H9 (cell line): ENCODE data around the gene PRKACA. TPM values are rescaled to one million over a fixed set of nuclear protein-coding genes. Genes with fewer than 3 reads are reported as not detected.

Experiments used
- DNase-seq: peaks from one replicate; pipeline ENCODE4 v3.0.0-alpha.2; 2017
- H2AFZ ChIP-seq: one replicate; pipeline ENCODE4 v1.6.1; 2013; ENCODE audit warnings: mild to moderate bottlenecking, low read length, control low read depth, moderate library complexity
- H2AK5ac ChIP-seq: 2 replicates; pipeline ENCODE4 v1.6.1; 2013; ENCODE audit warnings: low read length, control low read depth, mixed read lengths; ENCODE audit not compliant: insufficient read length
- H2BK120ac ChIP-seq: one replicate; pipeline ENCODE4 v1.6.1; 2013; ENCODE audit warnings: low read depth, mild to moderate bottlenecking, low read length, control low read depth, inconsistent platforms; ENCODE audit not compliant: poor library complexity, severe bottlenecking
- H2BK12ac ChIP-seq: 2 replicates; pipeline ENCODE4 v1.6.1; 2013; ENCODE audit warnings: low read length, control low read depth, mixed read lengths, low read depth; ENCODE audit not compliant: insufficient read length
- H2BK15ac ChIP-seq: 2 replicates; pipeline ENCODE4 v1.6.1; 2013; ENCODE audit warnings: low read depth, low read length, control low read depth
- H2BK20ac ChIP-seq: one replicate; pipeline ENCODE4 v1.6.1; 2013; ENCODE audit warnings: low read depth, mild to moderate bottlenecking, low read length, control low read depth, inconsistent platforms; ENCODE audit not compliant: poor library complexity, severe bottlenecking
- H2BK5ac ChIP-seq: 2 replicates; pipeline ENCODE4 v1.6.1; 2013; ENCODE audit warnings: low read length, control low read depth, mixed read lengths; ENCODE audit not compliant: insufficient read length
- H3K14ac ChIP-seq: 2 replicates; pipeline ENCODE4 v1.6.1; 2013; ENCODE audit warnings: low read length, control low read depth; ENCODE audit not compliant: insufficient read depth
- H3K18ac ChIP-seq: 2 replicates; pipeline ENCODE4 v1.6.1; 2013; ENCODE audit warnings: low read depth, mild to moderate bottlenecking, mixed read lengths, low read length, control low read depth; ENCODE audit not compliant: insufficient read length
- H3K23ac ChIP-seq: 2 replicates; pipeline ENCODE4 v1.6.1; 2013; ENCODE audit warnings: low read length, control low read depth, mixed read lengths, low read depth; ENCODE audit not compliant: insufficient read length
- H3K23me2 ChIP-seq: 2 replicates; pipeline ENCODE4 v1.6.1; 2013; ENCODE audit warnings: low read depth, mild to moderate bottlenecking, mixed read lengths, low read length, control low read depth; ENCODE audit not compliant: insufficient read length, poor library complexity, severe bottlenecking
- H3K27ac ChIP-seq: 2 replicates; pipeline ENCODE4 v1.5.1; 2013; ENCODE audit warnings: low read length, control low read depth, mixed read lengths, low read depth; ENCODE audit not compliant: insufficient read length
- H3K27me3 ChIP-seq: 2 replicates; pipeline ENCODE4 v1.6.1; 2013; ENCODE audit warnings: low read length, control low read depth, inconsistent platforms; ENCODE audit not compliant: insufficient read depth
- H3K4ac ChIP-seq: 2 replicates; pipeline ENCODE4 v1.6.1; 2013; ENCODE audit warnings: low read depth, mild to moderate bottlenecking, control low read depth, inconsistent platforms, low read length, moderate library complexity
- H3K4me1 ChIP-seq: 2 replicates; pipeline ENCODE4 v1.6.1; 2013; ENCODE audit warnings: low read length, control low read depth, inconsistent platforms; ENCODE audit not compliant: insufficient read depth
- H3K4me2 ChIP-seq: 2 replicates; pipeline ENCODE4 v1.6.1; 2013; ENCODE audit warnings: low read length, control low read depth, mixed read lengths; ENCODE audit not compliant: insufficient read length, insufficient read depth
- H3K56ac ChIP-seq: 2 replicates; pipeline ENCODE4 v1.6.1; 2013; ENCODE audit warnings: low read depth, mild to moderate bottlenecking, mixed read lengths, low read length, control low read depth; ENCODE audit not compliant: insufficient read length
- H3K79me1 ChIP-seq: 2 replicates; pipeline ENCODE4 v1.6.1; 2013; ENCODE audit warnings: low read depth, mild to moderate bottlenecking, moderate library complexity, low read length, control low read depth, inconsistent platforms; ENCODE audit not compliant: insufficient read depth, poor library complexity, severe bottlenecking
- H3K79me2 ChIP-seq: 2 replicates; pipeline ENCODE4 v1.6.1; 2013; ENCODE audit warnings: low read length, control low read depth, inconsistent platforms; ENCODE audit not compliant: insufficient read depth
- H3K9ac ChIP-seq: 2 replicates; pipeline ENCODE4 v1.6.1; 2013; ENCODE audit warnings: low read length, control low read depth, mixed read lengths; ENCODE audit not compliant: insufficient read length; ENCODE audit errors: extremely low read depth
- H3K9me3 ChIP-seq: one replicate; pipeline ENCODE4 v1.6.1; 2013; ENCODE audit warnings: low read depth, low read length, inconsistent platforms; ENCODE audit not compliant: control insufficient read depth
- H3T11ph ChIP-seq: one replicate; pipeline ENCODE4 v1.6.1; 2013; ENCODE audit warnings: mild to moderate bottlenecking, low read length, control low read depth, inconsistent platforms
- H4K20me1 ChIP-seq: one replicate; pipeline ENCODE4 v1.6.1; 2013; ENCODE audit not compliant: control insufficient read depth, insufficient read length, insufficient read depth
- H4K5ac ChIP-seq: 2 replicates; pipeline ENCODE4 v1.6.1; 2013; ENCODE audit warnings: low read depth, mild to moderate bottlenecking, mixed read lengths, low read length, control low read depth; ENCODE audit not compliant: insufficient read length
- H4K8ac ChIP-seq: replicated peaks from 2 replicates; pipeline ENCODE4 v1.6.1; 2013; ENCODE audit warnings: low read length, control low read depth, mixed read lengths, low read depth; ENCODE audit not compliant: insufficient read length
- H4K91ac ChIP-seq: 2 replicates; pipeline ENCODE4 v1.6.1; 2013; ENCODE audit warnings: low read depth, mild to moderate bottlenecking, moderate library complexity, mixed read lengths, low read length, control low read depth; ENCODE audit not compliant: insufficient read length
- H3K27ac Mint-ChIP-seq, 3 experiments: 2 replicates in 2 of 3; 3 replicates in 1 of 3; pipeline ENCODE4 v1.8.0; 2020 to 2021; ENCODE audit warnings: mixed read lengths in 3 of 3, mild to moderate bottlenecking in 1 of 3, moderate library complexity in 1 of 3
- H3K27me3 Mint-ChIP-seq: 2 replicates; pipeline ENCODE4 v1.8.0; 2021; ENCODE audit warnings: low read depth, mild to moderate bottlenecking, moderate library complexity, mixed read lengths
- H3K36me3 Mint-ChIP-seq, 3 experiments: 2 replicates in 2 of 3; 3 replicates in 1 of 3; pipeline ENCODE4 v1.8.0; 2020 to 2021; ENCODE audit warnings: low read depth in 3 of 3, mixed read lengths in 3 of 3; ENCODE audit not compliant: insufficient read depth in 1 of 3
- H3K4me1 Mint-ChIP-seq, 2 experiments: 2 replicates each; pipeline ENCODE4 v1.8.0; 2020; ENCODE audit warnings: mixed read lengths in 2 of 2
- H3K4me3 Mint-ChIP-seq, 2 experiments: 2 replicates in 1 of 2; 3 replicates in 1 of 2; pipeline ENCODE4 v1.8.0; 2020 to 2021; ENCODE audit warnings: mild to moderate bottlenecking in 2 of 2, mixed read lengths in 2 of 2, moderate library complexity in 1 of 2
- H3K9me3 Mint-ChIP-seq, 2 experiments: 2 replicates in 1 of 2; 3 replicates in 1 of 2; pipeline ENCODE4 v1.8.0; 2020; ENCODE audit warnings: mild to moderate bottlenecking in 2 of 2, mixed read lengths in 2 of 2, moderate library complexity in 1 of 2
- CTCF ChIP-seq: fragments of 200-600 bp; sonication (generic); conservative IDR thresholded peaks from 3 replicates; pipeline ENCODE4 v1.8.0; 2021; ENCODE audit warnings: antibody characterized with exemption, mild to moderate bottlenecking
- whole genome bisulfite sequencing: extraction: QIAGEN DNeasy Blood & Tissue Kit; methylation state at CpG from one replicate; pipeline ENCODE4 v1.1.7; 2013; ENCODE audit warnings: missing lambda C conversion rate, low lambda C conversion rate, mixed read lengths; ENCODE audit not compliant: insufficient read length; ENCODE audit errors: extremely low coverage; 5-methylcytosine and 5-hydroxymethylcytosine counted together
- total RNA-seq: library from RNA; stranded (reverse); gene quantifications from 2 replicates; pipeline ENCODE4 v1.2.1, GENCODE V29; 2021

PRKACA gene
- total RNA-seq, 1 experiment from 2014 or later: 51.8 TPM

- DNase-seq: no peak
- H4K5ac ChIP-seq: no peak overlapping the region
- H3K9me3 ChIP-seq: no peaks in the 10 kb centered on the region
- H2BK12ac ChIP-seq: no peak overlapping the region
- no peak overlapping the region for H3K14ac ChIP-seq
- H3K18ac ChIP-seq: no peak overlapping the region
- H3K23ac ChIP-seq: no peak overlapping the region
- no peak overlapping the region for H3K4ac ChIP-seq
- peaks cover 2% of the 10 kb centered on the region; the same call in 1 of the 2 replicates for H3K27me3 Mint-ChIP-seq
- H3K36me3 Mint-ChIP-seq: peaks cover 2 to 40% (median 17%) of the 10 kb centered on the region in 3 experiments; a peak in 5 of 7 replicates
- no peak overlapping the region for H3K4me3 Mint-ChIP-seq
- no peaks in the 10 kb centered on the region for H3K27me3 ChIP-seq
- H3T11ph ChIP-seq: no peak overlapping the region
- H3K56ac ChIP-seq: no peak overlapping the region
- H3K9ac ChIP-seq: no peak overlapping the region
- no peaks in the 10 kb centered on the region for H3K23me2 ChIP-seq
- no peaks in the 10 kb centered on the region for H3K4me1 Mint-ChIP-seq
- no peak overlapping the region for H2BK5ac ChIP-seq
- no peak overlapping the region for H2BK15ac ChIP-seq
- H4K91ac ChIP-seq: no peak overlapping the region
- no peaks in the 10 kb centered on the region for H3K79me2 ChIP-seq
- no peaks in the 10 kb centered on the region for H4K20me1 ChIP-seq
- no peaks in the 10 kb centered on the region for H3K4me1 ChIP-seq
- H4K8ac ChIP-seq: no peak overlapping the region
- H3K27ac Mint-ChIP-seq: no peak overlapping the region; a peak in 1 of 7 replicates
- TF ChIP-seq CTCF: no peak
- H3K4me2 ChIP-seq: no peak overlapping the region
- H2AK5ac ChIP-seq: no peak overlapping the region
- no peak overlapping the region for H2BK120ac ChIP-seq
- no peak overlapping the region for H3K27ac ChIP-seq
- WGBS: no CpG with 5 or more reads among the region's 6 CpGs
- no peak overlapping the region for H2BK20ac ChIP-seq
- H3K9me3 Mint-ChIP-seq: no peaks in the 10 kb centered on the region
- H3K79me1 ChIP-seq: no peaks in the 10 kb centered on the region
- no peak overlapping the region for H2AFZ ChIP-seq
These were observed 16.5 kb downstream of the PRKACA start for GRCh38 chr19:14101003-14101545.
